ENCODE results near the gene FILIP1L.

GRCh38 chr3:99952306-99952705 lies 162.0 kb downstream of the FILIP1L start:
- TF ChIP-seq CTCF (IDR thresholded peaks at IDR 0.05) (no peak), POLR2A (IDR thresholded peaks at IDR 0.05) (no peak)

Measured in heart left ventricle (tissue), 13 donors.